Mammary microvascular endothelial cell (primary cell): Measurements from ENCODE around the gene CCT7. TPM values are rescaled to one million over a fixed set of nuclear protein-coding genes. Genes with fewer than 3 reads are reported as not detected.

Experiments
- total RNA-seq: library from RNA; depleted of rRNA; stranded (reverse); fragments of >200 nt; gene quantifications from 2 replicates; pipeline ENCODE4 v1.2.3, GENCODE V29; 2015

CCT7 gene
- 488 and 490 TPM in 2 replicates for total RNA-seq

GRCh38 chr2:73233932-73234832 is at the start of gene CCT7:
Gene CCT7, plus strand, starts transcription at chr2:73234308. Its CDS starts 71 bp downstream, at chr2:73234379.

DNA sequence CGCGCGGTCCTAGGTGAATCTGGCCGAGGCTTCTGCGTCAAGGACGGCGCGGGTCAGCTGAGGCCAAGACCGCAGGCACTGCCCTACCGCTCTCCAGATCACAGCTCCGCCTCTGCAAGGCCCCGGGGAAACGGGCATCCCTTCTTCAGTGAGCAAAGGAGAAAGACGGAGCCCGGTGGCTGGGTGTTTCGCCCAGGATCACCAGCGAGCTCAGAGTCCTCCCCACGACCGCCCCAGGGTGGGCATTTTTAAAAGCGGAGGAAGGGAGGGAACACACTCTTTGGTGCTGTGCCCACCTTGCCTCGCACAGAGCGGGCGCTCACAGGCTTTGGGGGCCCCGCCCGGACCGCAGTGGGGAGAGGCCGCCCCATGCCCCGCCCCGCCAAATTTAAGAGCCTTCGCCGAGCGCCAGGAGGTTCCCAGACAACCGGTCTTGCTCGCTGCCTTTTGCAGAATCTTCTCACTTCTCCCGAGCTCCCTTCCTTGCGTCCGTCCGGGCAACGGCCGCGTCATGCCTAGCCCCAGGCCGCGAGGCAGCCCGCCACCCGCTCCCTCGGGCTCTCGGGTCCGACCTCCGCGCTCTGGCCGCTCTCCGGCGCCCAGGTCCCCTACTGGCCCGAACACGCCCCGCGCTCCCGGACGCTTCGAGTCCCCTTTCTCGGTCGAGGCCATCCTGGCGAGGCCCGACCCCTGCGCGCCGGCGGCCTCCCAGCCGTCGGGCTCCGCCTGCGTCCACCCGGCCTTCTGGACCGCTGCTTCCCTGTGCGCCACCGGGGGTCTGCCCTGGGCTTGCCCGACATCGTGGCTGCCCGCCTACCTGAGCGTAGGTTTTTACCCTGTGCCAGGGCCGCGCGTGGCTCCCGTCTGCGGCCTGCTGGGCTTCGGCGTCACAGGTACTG is 31.7 kb upstream of the CCT7 start, which contains the start of gene NOTO:
Gene NOTO (plus strand): TSS at position 419 of the 899 bp plus-strand sequence. CDS start 93 bp downstream, at position 512.

DNA sequence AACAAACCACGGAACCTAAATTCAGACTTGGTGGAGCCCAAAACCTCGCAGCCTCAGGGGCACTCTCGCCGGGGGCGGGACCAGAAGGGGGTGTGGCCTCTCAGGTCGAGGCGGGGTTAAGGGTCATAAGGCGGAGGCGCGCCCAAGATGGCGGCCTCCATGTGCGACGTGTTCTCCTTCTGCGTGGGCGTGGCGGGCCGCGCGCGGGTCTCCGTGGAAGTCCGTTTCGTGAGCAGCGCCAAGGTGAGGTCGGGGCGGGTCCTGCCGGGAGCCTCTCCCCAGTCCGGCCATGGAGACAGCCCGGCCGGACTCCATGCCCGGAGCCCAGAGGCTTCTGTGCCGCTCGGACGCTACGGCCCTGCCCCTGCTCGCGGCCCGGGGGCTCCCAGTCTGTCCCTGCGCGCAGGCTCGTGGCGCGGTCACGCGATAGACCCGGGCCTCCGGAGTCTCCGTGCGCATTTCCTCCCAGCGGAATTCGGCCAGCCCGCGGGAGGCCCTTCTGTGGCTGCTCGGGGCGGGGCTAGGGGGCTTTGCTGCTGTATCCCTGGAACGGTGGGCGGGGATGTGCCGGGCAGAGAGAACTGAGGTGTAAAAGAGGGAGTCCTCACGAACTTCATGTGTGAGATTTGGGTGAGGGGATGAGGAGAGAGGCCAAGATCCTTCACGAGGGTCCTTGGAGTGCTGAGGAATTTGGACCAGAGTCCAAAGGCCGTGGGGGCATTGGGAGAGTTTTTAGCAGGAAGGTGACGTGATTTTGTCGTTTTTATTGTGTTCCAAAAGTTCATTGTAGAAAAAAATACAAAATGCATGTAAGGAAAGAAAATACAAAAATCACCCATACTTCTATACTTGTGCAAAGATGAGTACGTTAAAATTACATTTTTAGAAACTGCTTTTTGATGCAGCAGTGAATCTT is 19.7 kb upstream of the CCT7 start, which contains the start of gene SMYD5:
Gene SMYD5 (plus strand): TSS at position 126 of the 916 bp plus-strand sequence. CDS start 22 bp downstream, at position 148.

GRCh38 chr2:73233154-73233931 is 765 bp upstream of the CCT7 start, which contains the start of gene PRADC1:
Gene PRADC1, minus strand, starts transcription at chr2:73233239. Its CDS starts 79 bp downstream, at chr2:73233160.

DNA sequence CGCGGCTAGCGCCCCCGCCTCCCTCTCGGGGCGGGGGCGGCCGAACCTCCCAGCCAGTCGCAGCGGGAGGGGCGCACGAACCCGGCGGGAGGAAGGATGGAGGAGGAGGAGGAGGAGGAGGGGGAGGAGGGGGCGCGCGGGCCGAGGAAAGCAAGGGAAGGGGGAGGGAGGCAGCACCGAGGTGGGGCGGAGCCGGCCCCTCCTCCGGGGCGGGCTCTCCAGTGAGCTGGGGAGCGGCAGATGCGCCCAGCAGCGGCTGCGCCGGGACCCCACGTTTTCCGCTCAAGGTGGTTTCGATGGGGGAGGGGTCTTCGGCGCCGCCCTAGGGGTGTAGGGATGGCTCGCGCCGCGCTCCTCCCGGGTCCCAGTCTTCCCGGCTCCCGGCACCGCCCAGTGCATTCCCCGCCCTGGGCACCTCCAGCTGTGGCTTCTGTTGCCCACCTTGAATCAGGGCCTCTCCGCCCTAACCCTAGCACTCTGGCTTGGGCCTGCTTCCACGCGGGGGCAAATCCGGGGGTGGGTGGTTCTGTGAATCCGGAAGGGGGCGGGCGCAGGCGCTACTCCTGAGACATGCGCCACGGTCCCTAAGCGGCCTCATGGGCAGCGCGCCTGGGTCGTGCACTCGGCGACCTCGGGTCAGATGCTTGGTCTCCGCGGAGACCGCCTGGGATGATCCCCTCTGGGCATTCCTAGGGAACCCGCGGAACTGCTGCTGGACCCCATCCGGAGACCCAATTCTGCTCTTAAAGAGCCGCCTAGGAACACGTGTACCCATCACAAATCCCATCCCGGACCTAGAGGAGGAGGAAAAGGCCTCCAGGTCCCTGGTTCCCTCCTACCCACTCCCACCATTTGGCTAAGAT is 50.4 kb downstream of the CCT7 start, which contains the start of gene FBXO41:
Gene FBXO41 (minus strand): TSS at position 183 of the 863 bp plus-strand sequence. CDS start 14,848 bp downstream, outside the sequence.

GRCh38 chr2:73293534-73294171 is 59.5 kb downstream of the CCT7 start, which contains the start of gene EGR4:
Gene EGR4, minus strand, starts transcription at chr2:73293548. Its CDS starts 231 bp downstream, at chr2:73293317.

Other genes with a start within 250 kb of the CCT7 start
- gene SFXN5, start 162.6 kb upstream of the CCT7 start, total RNA-seq, result 8.1 and 8.4 TPM in 2 replicates
- gene RAB11FIP5, start 121.4 kb upstream of the CCT7 start, total RNA-seq, result 59.0 and 65.0 TPM in 2 replicates
- not detected in 2 replicates for gene NOTO, start 31.7 kb upstream of the CCT7 start, total RNA-seq
- 20.0 and 20.6 TPM in 2 replicates for gene SMYD5, start 20.1 kb upstream of the CCT7 start, total RNA-seq
- gene PRADC1, start 1.1 kb upstream of the CCT7 start, total RNA-seq, result 35.4 and 45.8 TPM in 2 replicates
- 0.05 and 0.07 TPM in 2 replicates for gene FBXO41, start 50.2 kb downstream of the CCT7 start, total RNA-seq
- not detected in 2 replicates for gene EGR4, start 59.2 kb downstream of the CCT7 start, total RNA-seq
- gene ALMS1, start 151.5 kb downstream of the CCT7 start, total RNA-seq, result 9.3 and 12.8 TPM in 2 replicates